ENCODE measurements around the gene MOB3C.
"Not testable (repeated sequence)": the region's sequence is repeated elsewhere in the genome, so short reads cannot be mapped to it uniquely, and the experiment has no call there.

MOB3C gene

DNA sequence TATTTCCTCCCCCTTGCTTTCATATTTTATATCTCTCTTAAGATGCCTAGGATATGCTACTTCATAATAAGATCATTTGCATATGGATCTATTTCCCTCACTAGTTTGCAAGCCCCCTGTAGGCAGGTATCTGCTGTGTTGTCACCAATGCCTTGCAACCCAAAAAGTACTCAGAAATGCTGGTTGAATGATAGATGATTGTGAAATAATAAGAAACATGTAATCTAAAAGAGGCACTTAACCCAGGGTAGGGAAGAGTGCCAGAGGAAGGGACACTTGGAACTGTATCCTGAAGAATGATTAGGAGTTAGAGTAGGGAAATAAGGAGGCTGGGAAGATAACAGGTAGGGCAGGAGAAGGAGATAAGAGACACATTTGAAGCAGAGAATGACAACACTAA lies 39.2 kb upstream of the MOB3C start:
- TF ChIP-seq, protein P1, sequence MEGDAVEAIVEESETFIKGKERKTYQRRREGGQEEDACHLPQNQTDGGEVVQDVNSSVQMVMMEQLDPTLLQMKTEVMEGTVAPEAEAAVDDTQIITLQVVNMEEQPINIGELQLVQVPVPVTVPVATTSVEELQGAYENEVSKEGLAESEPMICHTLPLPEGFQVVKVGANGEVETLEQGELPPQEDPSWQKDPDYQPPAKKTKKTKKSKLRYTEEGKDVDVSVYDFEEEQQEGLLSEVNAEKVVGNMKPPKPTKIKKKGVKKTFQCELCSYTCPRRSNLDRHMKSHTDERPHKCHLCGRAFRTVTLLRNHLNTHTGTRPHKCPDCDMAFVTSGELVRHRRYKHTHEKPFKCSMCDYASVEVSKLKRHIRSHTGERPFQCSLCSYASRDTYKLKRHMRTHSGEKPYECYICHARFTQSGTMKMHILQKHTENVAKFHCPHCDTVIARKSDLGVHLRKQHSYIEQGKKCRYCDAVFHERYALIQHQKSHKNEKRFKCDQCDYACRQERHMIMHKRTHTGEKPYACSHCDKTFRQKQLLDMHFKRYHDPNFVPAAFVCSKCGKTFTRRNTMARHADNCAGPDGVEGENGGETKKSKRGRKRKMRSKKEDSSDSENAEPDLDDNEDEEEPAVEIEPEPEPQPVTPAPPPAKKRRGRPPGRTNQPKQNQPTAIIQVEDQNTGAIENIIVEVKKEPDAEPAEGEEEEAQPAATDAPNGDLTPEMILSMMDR (IDR thresholded peaks at IDR 0.05; ENCODE audit: control extremely low read depth, extremely low read depth, low read depth, missing control alignments): no peak
- POLR2A ChIA-PET: no interaction called here
- CTCF ChIA-PET: interaction anchor here (1.0 to 3.5 kb wide), 2 partner anchors 12 to 59 kb away, joined by 3 to 11 read pairs; partner anchors contain the start of gene ATPAF1
- no peak for DNase-seq (ENCODE audit: extremely low spot score)

DNA sequence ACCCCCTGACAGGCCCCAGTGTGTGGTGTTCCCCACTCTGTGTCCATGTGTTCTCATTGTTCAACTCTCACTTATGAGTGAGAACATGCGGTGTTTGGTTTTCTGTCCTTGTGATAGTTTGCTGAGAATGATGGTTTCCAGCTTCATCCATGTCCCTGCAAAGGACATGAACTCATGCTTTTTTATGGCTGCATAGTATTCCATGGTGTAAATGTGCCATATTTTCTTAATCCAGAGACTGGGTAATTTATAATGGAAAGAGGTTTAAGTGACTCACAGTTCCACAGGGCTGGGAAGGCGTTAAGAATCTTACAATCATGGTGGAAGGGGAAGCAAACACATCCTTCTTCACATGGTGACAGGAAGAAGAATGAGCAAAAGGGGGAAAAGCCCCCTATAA lies 38.1 kb upstream of the MOB3C start:
- POLR2A ChIA-PET; DNase-seq (ENCODE audit: extremely low spot score): not testable (repeated sequence)
- CTCF ChIA-PET: interaction anchor here (1.0 to 1.8 kb wide), 2 partner anchors 23 to 61 kb away, joined by 3 to 5 read pairs; no protein-coding TSS in a partner anchor

- DNase-seq (ENCODE audit: extremely low spot score): no peak
- ChIA-PET CTCF (interaction anchor here (0.9 to 1.8 kb wide), 4 partner anchors 13 to 212 kb away, joined by 3 to 6 read pairs (median 4); no protein-coding TSS in a partner anchor), POLR2A (no interaction called here)
- TF ChIP-seq, protein P1 (IDR thresholded peaks at IDR 0.05; ENCODE audit: control extremely low read depth, extremely low read depth, low read depth, missing control alignments): no peak
Observed at GRCh38 chr1:46654012-46654411, 37.4 kb upstream of the MOB3C start.

GRCh38 chr1:46653405-46653958 lies 36.9 kb upstream of the MOB3C start:
- ChIA-PET CTCF (interaction anchor here (0.9 to 1.8 kb wide), 5 partner anchors 14 to 211 kb away, joined by 3 to 6 read pairs (median 4); no protein-coding TSS in a partner anchor), POLR2A (no interaction called here)
- TF ChIP-seq, protein P1 (IDR thresholded peaks at IDR 0.05; ENCODE audit: control extremely low read depth, extremely low read depth, low read depth, missing control alignments): no peak
- DNase-seq (ENCODE audit: extremely low spot score): no peak

- ChIA-PET POLR2A (no interaction called here), CTCF (interaction anchor here (1.3 to 1.4 kb wide), 2 partner anchors 23 to 210 kb away, joined by 3 to 4 read pairs; no protein-coding TSS in a partner anchor)
- DNase-seq (ENCODE audit: extremely low spot score): no peak
- TF ChIP-seq, protein P1 (IDR thresholded peaks at IDR 0.05; ENCODE audit: control extremely low read depth, extremely low read depth, low read depth, missing control alignments): no peak
Observed at GRCh38 chr1:46652321-46653100, 35.9 kb upstream of the MOB3C start.

DNA sequence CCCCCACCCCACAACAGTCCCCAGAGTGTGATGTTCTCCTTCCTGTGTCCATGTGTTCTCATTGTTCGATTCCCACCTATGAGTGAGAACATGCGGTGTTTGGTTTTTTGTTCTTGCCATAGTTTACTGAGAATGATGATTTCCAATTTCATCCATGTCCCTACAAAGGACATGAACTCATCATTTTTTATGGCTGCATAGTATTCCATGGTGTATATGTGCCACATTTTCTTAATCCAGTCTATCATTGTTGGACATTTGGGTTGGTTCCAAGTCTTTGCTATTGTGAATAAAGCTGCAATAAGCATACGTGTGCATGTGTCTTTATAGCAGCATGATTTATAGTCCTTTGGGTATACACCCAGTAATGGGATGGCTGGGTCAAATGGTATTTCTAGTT lies 34.5 kb upstream of the MOB3C start:
- DNase-seq (ENCODE audit: extremely low spot score); CTCF ChIA-PET; POLR2A ChIA-PET: not testable (repeated sequence)

GRCh38 chr1:46650491-46650890 lies 33.9 kb upstream of the MOB3C start:
- DNase-seq (ENCODE audit: extremely low spot score): no peak
- POLR2A ChIA-PET: no interaction called here
- CTCF ChIA-PET: no interaction called here
- TF ChIP-seq, protein P1 (IDR thresholded peaks at IDR 0.05; ENCODE audit: control extremely low read depth, extremely low read depth, low read depth, missing control alignments): no peak
